Testis (tissue), 2 donors: Measurements from ENCODE around the gene KLF15.

Experiments
- POLR2A ChIP-seq: fragments of 450-650 bp; IDR thresholded peaks from one replicate; pipeline ENCODE4 v1.6.1; 2017; ENCODE audit warnings: antibody characterized with exemption, mild to moderate bottlenecking, moderate library complexity
- TF ChIP-seq, protein P1 (sequence below), 3 experiments: fragments of 450-650 bp in 2 of 3; fragments of 200-600 bp in 1 of 3; sonication (generic) in 1 of 3; IDR thresholded peaks; one replicate each; pipeline ENCODE4 v1.5.1; 2016 to 2019; ENCODE audit warnings: antibody characterized with exemption in 3 of 3, mild to moderate bottlenecking in 2 of 3, moderate library complexity in 1 of 3

DNA sequence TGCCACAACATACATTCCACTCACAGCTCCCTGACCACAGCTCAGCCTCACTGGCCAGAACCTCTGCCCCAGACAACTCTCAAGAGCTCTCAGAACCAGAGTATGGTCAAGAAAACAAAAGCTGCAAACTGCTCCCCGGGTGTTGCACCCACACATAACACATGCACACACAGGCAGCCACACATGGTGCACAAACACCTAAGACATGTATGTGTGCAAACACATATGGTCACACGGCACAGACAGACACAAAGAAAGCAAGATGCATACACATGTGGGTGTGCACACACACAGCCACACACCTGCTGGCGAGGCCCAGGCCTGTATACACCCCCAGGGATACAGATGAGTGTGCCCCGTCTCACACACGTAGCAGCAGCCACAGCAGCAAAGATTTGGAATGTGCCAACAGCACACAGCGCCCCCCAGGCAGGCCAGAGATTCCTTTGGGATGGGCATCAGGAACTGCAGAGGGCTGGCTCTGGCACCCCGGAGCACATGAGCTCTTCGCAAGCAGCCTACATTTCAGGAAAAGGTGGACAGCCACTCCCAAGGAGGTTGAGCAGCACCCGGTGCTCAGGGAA is 6.6 kb downstream of the KLF15 start:
- TF ChIP-seq, protein P1, sequence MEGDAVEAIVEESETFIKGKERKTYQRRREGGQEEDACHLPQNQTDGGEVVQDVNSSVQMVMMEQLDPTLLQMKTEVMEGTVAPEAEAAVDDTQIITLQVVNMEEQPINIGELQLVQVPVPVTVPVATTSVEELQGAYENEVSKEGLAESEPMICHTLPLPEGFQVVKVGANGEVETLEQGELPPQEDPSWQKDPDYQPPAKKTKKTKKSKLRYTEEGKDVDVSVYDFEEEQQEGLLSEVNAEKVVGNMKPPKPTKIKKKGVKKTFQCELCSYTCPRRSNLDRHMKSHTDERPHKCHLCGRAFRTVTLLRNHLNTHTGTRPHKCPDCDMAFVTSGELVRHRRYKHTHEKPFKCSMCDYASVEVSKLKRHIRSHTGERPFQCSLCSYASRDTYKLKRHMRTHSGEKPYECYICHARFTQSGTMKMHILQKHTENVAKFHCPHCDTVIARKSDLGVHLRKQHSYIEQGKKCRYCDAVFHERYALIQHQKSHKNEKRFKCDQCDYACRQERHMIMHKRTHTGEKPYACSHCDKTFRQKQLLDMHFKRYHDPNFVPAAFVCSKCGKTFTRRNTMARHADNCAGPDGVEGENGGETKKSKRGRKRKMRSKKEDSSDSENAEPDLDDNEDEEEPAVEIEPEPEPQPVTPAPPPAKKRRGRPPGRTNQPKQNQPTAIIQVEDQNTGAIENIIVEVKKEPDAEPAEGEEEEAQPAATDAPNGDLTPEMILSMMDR (IDR thresholded peaks at IDR 0.05): no peak
- no peak for TF ChIP-seq POLR2A
